IMR-90 (cell line): ENCODE measurements around the gene ELAVL1. TPM values are rescaled to one million over a fixed set of nuclear protein-coding genes. Genes with fewer than 3 reads are reported as not detected.

Experiments
- ATAC-seq: fragments of 200-7000 bp; cut with Tn5 transposase; 2 replicates; pipeline ENCODE4 v1.9.1; 2020; ENCODE audit warnings: low read depth, mild to moderate bottlenecking, moderate library complexity
- BruUV-seq: library from RNA; stranded (reverse); fragments of 400-500 nt; replicated peaks from 2 replicates; lab custom pipeline; 2021; lab: Mats Ljungman, UMichigan
- CTCF ChIA-PET: fragments of 300-600 bp; formaldehyde crosslinking; extraction: SDS; loops from one replicate; lab custom pipeline; 2021; ENCODE audit warnings: antibody characterized with exemption; lab: Yijun Ruan, JAX
- POLR2A ChIA-PET: fragments of 300-600 bp; sonication (Branson Sonifier 250); formaldehyde crosslinking; loops from one replicate; lab custom pipeline; 2022; ENCODE audit warnings: antibody characterized with exemption; ENCODE audit not compliant: unreplicated experiment; lab: Charles Lee
- DNase-seq: peaks from one replicate; pipeline ENCODE4 v3.0.0; 2013
- H2AFZ ChIP-seq: replicated peaks from 2 replicates; pipeline ENCODE3; 2013; ENCODE audit warnings: low read length, mild to moderate bottlenecking; ENCODE audit not compliant: poor library complexity
- H2AK5ac ChIP-seq: 2 replicates; pipeline ENCODE4 v1.6.1; 2013; ENCODE audit warnings: low read depth, low read length, inconsistent platforms
- H2AK9ac ChIP-seq: replicated peaks from 2 replicates; pipeline ENCODE3; 2013; ENCODE audit warnings: mild to moderate bottlenecking, low read depth, low read length, moderate library complexity; ENCODE audit not compliant: poor library complexity
- H2BK120ac ChIP-seq: 2 replicates; pipeline ENCODE4 v1.6.1; 2013; ENCODE audit warnings: low read depth, low read length, inconsistent platforms
- H2BK15ac ChIP-seq: 3 replicates; pipeline ENCODE4 v1.6.1; 2013; ENCODE audit warnings: low read depth, low read length, inconsistent platforms
- H2BK20ac ChIP-seq: 2 replicates; pipeline ENCODE4 v1.6.1; 2013; ENCODE audit warnings: low read depth, mild to moderate bottlenecking, inconsistent platforms, low read length, moderate library complexity
- H2BK5ac ChIP-seq: 2 replicates; pipeline ENCODE4 v1.6.1; 2013; ENCODE audit warnings: mild to moderate bottlenecking, low read depth, low read length, inconsistent platforms; ENCODE audit not compliant: poor library complexity, severe bottlenecking
- H3K14ac ChIP-seq: replicated peaks from 2 replicates; pipeline ENCODE4 v1.6.1; 2013; ENCODE audit warnings: low read depth, low read length, inconsistent platforms
- H3K18ac ChIP-seq: 2 replicates; pipeline ENCODE4 v1.6.1; 2013; ENCODE audit warnings: low read depth, low read length, control low read depth
- H3K23ac ChIP-seq: 2 replicates; pipeline ENCODE4 v1.6.1; 2013; ENCODE audit warnings: low read depth, low read length, inconsistent platforms
- H3K27ac ChIP-seq: 2 replicates; pipeline ENCODE4 v1.5.1; 2013; ENCODE audit warnings: mild to moderate bottlenecking, control low read depth, low read length; ENCODE audit not compliant: insufficient read depth
- H3K27me3 ChIP-seq: 2 replicates; pipeline ENCODE4 v1.6.1; 2013; ENCODE audit warnings: low read length; ENCODE audit not compliant: control insufficient read depth, insufficient read depth
- H3K36me3 ChIP-seq: 2 replicates; pipeline ENCODE4 v1.6.1; 2013; ENCODE audit warnings: low read length, mixed read lengths; ENCODE audit not compliant: control insufficient read depth, insufficient read depth
- H3K4ac ChIP-seq: 2 replicates; pipeline ENCODE4 v1.6.1; 2013; ENCODE audit warnings: low read depth, low read length, inconsistent platforms
- H3K4me1 ChIP-seq: 2 replicates; pipeline ENCODE4 v1.6.1; 2013; ENCODE audit warnings: low read length, mixed read lengths; ENCODE audit not compliant: control insufficient read depth, insufficient read depth
- H3K4me2 ChIP-seq: 2 replicates; pipeline ENCODE4 v1.6.1; 2013; ENCODE audit warnings: low read depth, mild to moderate bottlenecking, control low read depth, low read length, moderate library complexity
- H3K4me3 ChIP-seq: 2 replicates; pipeline ENCODE4 v1.5.1; 2013; ENCODE audit warnings: low read depth, mild to moderate bottlenecking, control low read depth, low read length, moderate library complexity; ENCODE audit not compliant: insufficient read depth
- H3K56ac ChIP-seq: 2 replicates; pipeline ENCODE4 v1.6.1; 2013; ENCODE audit warnings: low read length, inconsistent platforms; ENCODE audit not compliant: insufficient read depth; ENCODE audit errors: extremely low read depth
- H3K79me1 ChIP-seq, 2 experiments: 2 replicates each; pipeline ENCODE4 v1.6.1; 2013; ENCODE audit warnings: low read length in 2 of 2, inconsistent platforms in 1 of 2, low read depth in 1 of 2
- H3K9ac ChIP-seq: 2 replicates; pipeline ENCODE4 v1.6.1; 2013; ENCODE audit warnings: low read depth, low read length, control low read depth
- H3K9me1 ChIP-seq: 2 replicates; pipeline ENCODE4 v1.6.1; 2013; ENCODE audit warnings: low read length, inconsistent platforms; ENCODE audit not compliant: insufficient read depth
- H3K9me3 ChIP-seq: 2 replicates; pipeline ENCODE4 v1.6.1; 2013; ENCODE audit warnings: low read length; ENCODE audit not compliant: control insufficient read depth, insufficient read depth
- H4K20me1 ChIP-seq: 2 replicates; pipeline ENCODE4 v1.6.1; 2013; ENCODE audit warnings: low read length, inconsistent platforms; ENCODE audit not compliant: insufficient read depth
- H4K5ac ChIP-seq: 2 replicates; pipeline ENCODE4 v1.6.1; 2013; ENCODE audit warnings: mild to moderate bottlenecking, low read depth, low read length, control low read depth
- H4K8ac ChIP-seq, 2 experiments: 2 replicates each; pipeline ENCODE4 v1.6.1; 2013; ENCODE audit warnings: low read depth in 2 of 2, low read length in 2 of 2, control low read depth in 1 of 2, inconsistent platforms in 1 of 2
- H4K91ac ChIP-seq: 2 replicates; pipeline ENCODE4 v1.6.1; 2013; ENCODE audit warnings: low read depth, low read length, inconsistent platforms; ENCODE audit not compliant: insufficient read depth
- CEBPB ChIP-seq: IDR thresholded peaks from 2 replicates; pipeline ENCODE4 v1.6.1; 2012; ENCODE audit warnings: low read depth, low read length, improper control_type of control experiment
- FOS ChIP-seq: fragments of 150-350 bp; IDR thresholded peaks from 2 replicates; pipeline ENCODE4 v1.6.1; 2016; ENCODE audit warnings: low read depth, low read length
- NFE2L2 ChIP-seq: fragments of 150-350 bp; IDR thresholded peaks from 2 replicates; pipeline ENCODE4 v1.6.1; 2016; ENCODE audit warnings: low read depth, mild to moderate bottlenecking, low read length
- RAD21 ChIP-seq: IDR thresholded peaks from 2 replicates; pipeline ENCODE4 v1.6.1; 2012; ENCODE audit warnings: low read length, improper control_type of control experiment
- WGBS, 2 experiments: methylation state at CpG; one replicate each; pipeline versions ENCODE4 v1.1.5 to v1.1.7; 2013; ENCODE audit warnings: missing lambda C conversion rate in 2 of 2; ENCODE audit not compliant: insufficient read length in 1 of 2; ENCODE audit errors: extremely low coverage in 2 of 2; 5-methylcytosine and 5-hydroxymethylcytosine counted together
- dilution Hi-C: fragments of 300-500 bp; cut with HindIII; formaldehyde crosslinking; loops from one replicate; pipeline ENCODE4 v1.14.3; 2018; ENCODE audit warnings: low sequenced_read_pairs; ENCODE audit not compliant: unreplicated experiment
- in situ Hi-C: fragments of 300-500 bp; cut with MboI; formaldehyde crosslinking; loops from 3 replicates; pipeline ENCODE4 v1.14.3; 2019; ENCODE audit warnings: low sequenced_read_pairs, inconsistent platforms, mixed read lengths
- intact Hi-C: fragments of 100-400 bp; cut with micrococcal nuclease; formaldehyde crosslinking; loops from 2 replicates; pipeline ENCODE4 v1.10.0; 2022
- polyA plus RNA-seq, 3 experiments: library from polyadenylated mRNA; depleted of rRNA; stranded (reverse); fragments of >200 nt; gene quantifications; 2 replicates each; pipeline ENCODE4 v1.2.3, GENCODE V29; 2012; ENCODE audit warnings: low replicate concordance in 1 of 3
- total RNA-seq: library from RNA; depleted of rRNA; stranded (reverse); fragments of >200 nt; gene quantifications from 2 replicates; pipeline ENCODE4 v1.2.3, GENCODE V29; 2012
- TF ChIP-seq, protein P1 (sequence below): fragments of 150-350 bp; IDR thresholded peaks from 2 replicates; pipeline ENCODE4 v1.6.1; 2016; ENCODE audit warnings: low read depth, mild to moderate bottlenecking, low read length, moderate library complexity, borderline replicate concordance

Gene ELAVL1
- total and polyA plus RNA-seq, 2 of the 4 experiments (the other 2 are of a cell fraction) = 55.6 to 59.0 TPM

DNA sequence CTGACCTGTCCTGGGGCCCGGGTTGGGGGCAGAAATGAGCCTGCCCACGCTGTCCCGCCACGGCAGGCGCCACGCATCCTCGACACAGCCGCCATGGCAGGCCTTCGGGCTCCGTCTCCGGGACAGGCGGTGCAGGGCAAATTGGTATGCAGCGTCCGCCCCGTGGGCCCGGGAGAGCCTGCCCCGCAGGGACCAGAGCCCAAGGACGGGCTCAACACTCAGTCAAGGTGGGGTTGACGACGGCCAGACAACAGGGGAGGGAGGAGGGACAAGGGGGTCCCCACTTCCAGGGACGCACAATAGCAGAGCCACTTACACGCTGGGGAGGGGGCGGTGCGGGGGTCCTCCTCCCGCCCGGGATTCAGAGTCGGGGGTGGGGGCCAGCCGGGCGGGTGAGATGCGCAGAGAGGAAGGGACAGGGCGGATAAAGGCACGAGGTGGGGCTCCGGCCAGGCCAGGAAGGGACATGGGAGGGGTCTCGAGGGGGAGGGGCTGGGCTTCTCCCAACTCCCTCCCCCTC lies 80.7 kb downstream of the ELAVL1 start:
- in situ Hi-C loops = no loop called here
- CTCF ChIA-PET = no interaction called here
- no peak overlapping the region for H2BK5ac ChIP-seq
- no peak overlapping the region for H2BK20ac ChIP-seq
- H2AFZ ChIP-seq = peak overlapping the region; percentile 89
- H4K91ac ChIP-seq = no peak overlapping the region
- no peak overlapping the region for H4K5ac ChIP-seq
- 86% methylated on average over 12 of the region's 34 CpGs; no CpG with 5 or more reads in 1 of the 2 experiments for WGBS, 2 experiments
- peaks cover 15% of the 10 kb centered on the region for H3K9me1 ChIP-seq
- no peak overlapping the region for H3K4me2 ChIP-seq
- peaks cover 30% of the 10 kb centered on the region for H3K4me1 ChIP-seq
- H3K4ac ChIP-seq = no peak overlapping the region
- H2AK5ac ChIP-seq = 0 out of 2 replicates have a peak overlapping the region, but pooled peaks have one; percentile 22
- no peak overlapping the region for H3K14ac ChIP-seq
- H3K18ac ChIP-seq = no peak overlapping the region
- no peak for TF ChIP-seq RAD21
- no peak for TF ChIP-seq CEBPB
- no peak for TF ChIP-seq NFE2L2
- TF ChIP-seq FOS = no peak
- TF ChIP-seq, protein P1, sequence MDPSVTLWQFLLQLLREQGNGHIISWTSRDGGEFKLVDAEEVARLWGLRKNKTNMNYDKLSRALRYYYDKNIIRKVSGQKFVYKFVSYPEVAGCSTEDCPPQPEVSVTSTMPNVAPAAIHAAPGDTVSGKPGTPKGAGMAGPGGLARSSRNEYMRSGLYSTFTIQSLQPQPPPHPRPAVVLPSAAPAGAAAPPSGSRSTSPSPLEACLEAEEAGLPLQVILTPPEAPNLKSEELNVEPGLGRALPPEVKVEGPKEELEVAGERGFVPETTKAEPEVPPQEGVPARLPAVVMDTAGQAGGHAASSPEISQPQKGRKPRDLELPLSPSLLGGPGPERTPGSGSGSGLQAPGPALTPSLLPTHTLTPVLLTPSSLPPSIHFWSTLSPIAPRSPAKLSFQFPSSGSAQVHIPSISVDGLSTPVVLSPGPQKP = no peak
- ATAC-seq = no peak
- H3K56ac ChIP-seq = no peak overlapping the region
- no peak overlapping the region for H2BK15ac ChIP-seq
- no peak overlapping the region for H3K23ac ChIP-seq
- no peak overlapping the region for H3K4me3 ChIP-seq
- H3K9ac ChIP-seq = no peak overlapping the region
- H3K9me3 ChIP-seq = no peaks in the 10 kb centered on the region
- peak overlapping the region; percentile 77 for H2AK9ac ChIP-seq
- H3K27ac ChIP-seq = no peak overlapping the region
- no TSS peak for BruUV-seq
- peaks cover 7% of the 10 kb centered on the region; the same call in 1 of the 2 replicates for H3K36me3 ChIP-seq
- intact Hi-C loops = no loop called here
- H3K27me3 ChIP-seq = no peaks in the 10 kb centered on the region
- H2BK120ac ChIP-seq = no peak overlapping the region
- dilution Hi-C loops = no loop called here
- 0 out of 4 replicates have a peak overlapping the region, but pooled peaks of 1 of the 2 experiments have one; percentile 29 for H4K8ac ChIP-seq
- DNase-seq = no peak
- peaks cover 26% of the 10 kb centered on the region for H4K20me1 ChIP-seq
- POLR2A ChIA-PET = no interaction called here
- H3K79me1 ChIP-seq = peaks cover 2 to 28% of the 10 kb centered on the region in 2 experiments; a peak in 2 of 4 replicates
